OCI-M2 (cell line): ENCODE measurements around the gene ZFYVE28.

Experiments used
- DNase-seq: peaks from one replicate; lab custom pipeline; 2025; ENCODE audit not compliant: unreplicated experiment; lab: John Stamatoyannopoulos, UW

ZFYVE28 gene

DNA sequence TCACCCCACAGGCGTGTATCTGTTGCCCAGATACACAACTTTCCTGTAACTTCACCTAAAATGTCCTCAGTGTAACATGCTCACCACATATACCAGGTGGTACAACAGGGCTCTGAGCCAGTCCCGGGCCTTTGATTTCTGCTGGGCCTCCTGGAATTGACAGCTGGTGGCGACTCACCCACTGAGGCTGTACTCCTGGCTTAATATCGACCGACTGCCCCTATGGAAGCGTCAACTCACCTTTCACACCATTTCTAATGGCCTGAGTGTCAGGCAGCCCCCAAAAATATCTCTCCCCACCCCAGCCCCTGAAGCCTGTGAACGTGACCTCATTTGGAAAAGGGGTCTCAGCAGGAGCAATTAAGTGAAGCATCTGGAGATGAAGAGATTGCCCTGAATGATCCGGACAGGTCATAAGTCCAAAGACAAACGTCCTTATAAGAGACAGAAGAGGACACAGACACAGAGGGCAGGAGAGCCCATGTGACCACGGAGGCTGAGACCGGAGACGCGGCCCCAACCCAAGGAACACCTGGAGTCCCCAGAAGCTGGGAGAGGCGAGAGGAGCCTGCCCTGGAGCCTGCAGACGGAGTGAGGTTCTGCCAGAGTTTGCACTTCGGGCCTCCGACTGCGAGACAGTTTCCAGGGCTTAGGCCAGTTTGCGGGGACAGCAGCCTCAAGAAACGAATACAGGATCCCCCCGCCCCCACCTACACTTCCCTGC is 144.0 kb downstream of the ZFYVE28 start:
- DNase-seq, result no peak

DNA sequence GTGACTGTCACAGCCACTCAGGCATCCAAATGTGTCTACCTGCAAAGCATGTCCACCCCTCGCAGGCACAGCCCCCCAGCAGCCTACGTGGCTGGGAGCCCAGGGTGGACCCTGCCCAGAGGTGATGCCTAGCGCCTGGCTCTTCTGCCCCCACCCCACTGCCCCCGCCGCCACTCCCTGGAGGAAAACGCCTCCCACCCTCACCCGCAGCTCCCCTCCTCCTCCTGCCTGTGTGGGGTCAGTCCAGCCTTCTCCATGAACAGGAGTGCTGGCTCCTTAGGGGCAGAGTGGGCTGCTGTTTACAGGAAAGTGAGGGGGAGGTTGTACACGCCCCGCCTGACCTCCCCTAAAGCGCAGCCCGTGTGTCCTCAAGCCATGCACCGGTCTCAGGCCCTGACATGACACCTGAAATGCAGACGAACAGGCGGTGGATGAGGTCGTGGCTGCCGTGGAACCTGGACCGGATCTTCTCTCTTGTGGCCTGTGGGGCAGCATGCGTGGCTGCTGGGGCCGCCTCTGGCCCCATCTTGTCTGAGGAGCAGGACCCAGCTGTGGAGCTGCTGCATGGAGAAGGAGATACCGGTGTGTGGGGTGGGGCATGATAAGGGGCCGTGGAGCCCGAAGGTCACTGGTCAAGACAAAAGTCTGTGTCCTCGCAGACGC is 144.7 kb downstream of the ZFYVE28 start:
- no peak for DNase-seq

DNA sequence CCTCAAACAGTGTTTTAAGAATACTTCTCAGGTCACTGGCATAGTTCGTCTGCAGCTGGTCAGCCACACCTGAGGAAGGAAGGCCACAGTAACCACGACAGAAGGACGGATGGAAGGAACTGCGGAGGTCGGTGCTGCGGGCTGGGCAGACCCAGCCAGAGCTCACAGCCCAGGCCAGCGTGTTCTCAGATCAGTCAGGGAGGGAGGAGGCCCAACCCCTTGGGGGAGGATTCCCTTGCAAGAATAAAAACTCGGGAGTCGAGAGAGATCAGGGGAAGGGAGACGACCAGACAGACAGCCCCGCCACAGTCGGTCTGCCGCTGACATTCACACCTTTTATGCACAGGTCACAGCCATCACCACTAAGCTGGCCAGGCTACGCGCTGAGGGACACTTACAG is 145.2 kb downstream of the ZFYVE28 start:
- no peak for DNase-seq

DNA sequence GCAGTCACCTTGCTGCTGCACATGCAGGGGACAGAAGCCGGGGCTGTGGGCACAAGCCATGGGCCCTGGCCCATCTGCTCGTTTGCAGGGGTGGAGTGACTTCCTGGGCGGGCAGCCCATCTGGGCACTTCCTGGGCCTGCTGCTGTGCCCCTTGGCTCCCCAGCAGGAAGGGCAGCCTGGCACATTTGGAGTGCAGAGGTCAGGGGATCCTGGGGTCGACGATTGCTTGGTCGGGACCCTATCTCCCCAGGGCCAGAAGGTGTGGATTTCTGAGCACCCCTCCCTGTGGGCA is 145.7 kb downstream of the ZFYVE28 start:
- DNase-seq, result no peak

DNA sequence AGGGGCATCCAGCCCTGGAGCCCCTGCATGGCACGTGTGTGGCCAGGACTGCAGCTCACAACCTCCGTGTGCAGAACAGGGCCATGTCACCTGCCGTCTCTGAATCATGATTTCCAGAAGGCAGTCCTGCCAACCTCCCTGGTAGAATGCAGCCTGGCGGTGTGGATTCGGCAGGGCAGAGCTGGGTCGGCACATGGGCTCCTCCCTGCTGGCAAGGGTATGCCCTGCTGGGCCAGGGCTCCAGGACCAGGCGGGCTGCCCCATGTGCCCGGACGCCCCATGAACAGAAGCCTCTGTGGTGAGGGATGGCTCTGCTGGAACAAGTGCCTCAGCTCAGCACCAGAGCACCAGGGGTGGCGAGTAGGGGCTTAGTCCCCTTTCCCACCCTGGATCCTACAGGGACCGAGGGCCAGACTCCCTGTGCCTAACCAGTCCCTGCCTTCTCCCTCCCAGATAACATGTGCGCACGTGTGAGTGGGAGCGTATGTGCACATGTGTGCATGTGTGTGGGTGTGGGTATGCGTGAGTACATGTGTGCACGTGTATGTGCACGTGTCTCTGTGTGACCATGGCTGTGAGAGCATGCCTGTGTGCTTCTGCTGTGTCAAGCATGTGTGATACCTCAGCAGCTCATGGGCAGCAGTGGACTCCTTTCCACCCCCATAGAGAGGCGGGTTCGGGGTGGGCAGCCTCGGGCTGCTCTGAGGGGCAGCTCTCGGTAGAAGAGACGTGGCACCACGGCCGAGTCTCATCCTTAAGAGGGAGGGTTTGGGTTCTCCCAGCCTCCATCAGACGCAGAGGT is 146.2 kb downstream of the ZFYVE28 start:
- DNase-seq, result no peak

DNA sequence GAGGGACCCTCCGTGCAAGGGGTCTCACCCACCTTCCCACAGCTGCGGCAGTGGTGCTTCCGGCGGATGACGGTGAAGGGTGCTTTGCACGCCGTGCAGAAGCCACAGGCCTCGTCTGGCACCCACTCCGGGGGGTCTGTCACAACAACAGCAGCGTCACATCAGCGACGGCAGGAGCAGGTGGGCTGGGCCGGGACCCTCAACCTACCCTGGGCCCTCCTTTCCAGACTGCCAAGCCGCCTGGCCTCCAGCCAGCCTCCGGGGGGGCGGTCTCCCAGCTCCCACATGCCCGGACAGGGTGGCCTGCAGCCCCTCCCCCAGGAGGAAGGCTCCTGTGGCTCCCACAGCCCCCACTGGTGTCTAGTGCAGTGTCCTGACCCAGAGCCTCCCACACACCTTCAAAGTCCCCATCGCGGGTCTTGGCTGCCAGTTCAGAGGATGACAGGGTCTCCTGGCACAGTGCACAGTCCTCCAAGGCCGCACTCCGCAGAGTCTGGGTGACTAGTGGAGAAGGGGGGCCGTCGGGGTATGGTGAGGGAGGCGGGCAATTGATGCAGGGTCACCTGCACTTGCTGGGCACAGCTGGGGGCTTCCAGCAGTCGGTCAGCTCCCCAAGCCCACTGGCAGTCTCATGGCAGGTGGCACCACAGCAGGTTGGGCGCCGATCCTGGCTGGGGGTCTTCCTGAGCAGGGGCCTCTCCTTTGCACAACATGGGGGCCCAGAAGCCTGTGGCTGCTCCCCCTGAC is 147.0 kb downstream of the ZFYVE28 start:
- no peak for DNase-seq

DNA sequence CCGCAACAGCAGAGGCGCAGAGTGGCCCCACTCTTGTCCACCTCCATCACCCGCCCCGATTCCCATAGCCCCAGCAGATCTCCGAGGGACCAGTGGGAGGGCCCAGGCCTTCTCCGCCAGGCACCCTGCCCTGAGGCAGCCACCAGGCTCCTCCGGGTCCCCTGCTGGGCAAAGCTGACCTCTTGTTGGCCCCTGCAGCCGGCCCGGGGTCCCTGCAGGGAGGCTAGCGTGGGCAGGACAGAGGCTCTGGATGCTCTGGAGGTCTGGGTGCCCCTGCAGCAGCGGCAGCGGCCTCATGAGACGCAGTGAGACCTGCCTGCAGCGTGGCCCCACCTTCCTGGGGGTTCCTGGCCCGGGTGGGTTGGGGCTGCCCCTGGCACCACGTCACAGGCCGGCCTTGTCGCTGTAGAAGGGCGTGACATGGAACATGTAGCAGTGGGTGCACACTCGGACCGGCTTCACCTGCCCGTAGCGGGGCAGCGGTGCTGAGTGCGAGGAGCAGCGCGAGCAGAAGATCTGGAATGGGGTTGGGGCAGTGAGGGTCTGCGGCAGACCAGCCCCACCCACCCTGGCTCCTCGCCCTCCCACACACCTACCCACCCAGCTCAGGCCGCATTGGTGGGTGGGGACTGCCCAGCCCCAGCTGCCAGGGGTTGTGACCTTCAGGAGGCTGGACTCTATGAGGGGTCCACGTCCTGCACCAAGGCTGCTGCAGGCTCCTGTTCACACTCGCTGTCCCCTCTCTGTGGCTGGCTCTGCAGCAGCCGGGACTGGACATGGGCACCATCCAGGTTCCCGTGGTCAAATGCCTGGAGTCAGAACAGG is 147.9 kb downstream of the ZFYVE28 start:
- no peak for DNase-seq

DNA sequence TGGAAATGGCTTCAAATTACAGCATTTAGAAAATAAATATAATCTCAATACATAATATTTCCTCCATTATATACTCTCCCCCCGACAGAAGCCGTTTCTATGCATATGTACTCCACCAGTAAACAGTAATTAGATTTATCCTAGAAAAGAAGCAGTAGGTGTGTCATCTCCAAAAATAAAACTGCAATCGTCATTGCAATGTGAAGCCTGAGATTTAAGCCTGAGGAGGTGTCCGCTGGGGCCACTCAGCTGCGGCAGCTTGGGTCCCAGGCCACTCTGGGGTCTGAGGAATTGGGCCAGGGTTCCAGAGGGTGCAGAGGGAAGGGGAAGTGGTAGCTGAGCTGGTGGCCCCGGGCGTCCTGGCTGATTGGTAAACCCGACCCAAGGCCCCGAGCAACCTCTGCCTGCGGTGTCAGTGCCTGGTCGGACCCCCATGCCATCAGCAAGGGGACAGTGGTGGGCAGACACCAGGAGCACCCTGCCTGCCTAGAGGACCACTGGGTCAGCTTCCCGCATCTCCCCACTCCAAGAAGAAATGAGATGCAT is 148.8 kb downstream of the ZFYVE28 start:
- no peak for DNase-seq

DNA sequence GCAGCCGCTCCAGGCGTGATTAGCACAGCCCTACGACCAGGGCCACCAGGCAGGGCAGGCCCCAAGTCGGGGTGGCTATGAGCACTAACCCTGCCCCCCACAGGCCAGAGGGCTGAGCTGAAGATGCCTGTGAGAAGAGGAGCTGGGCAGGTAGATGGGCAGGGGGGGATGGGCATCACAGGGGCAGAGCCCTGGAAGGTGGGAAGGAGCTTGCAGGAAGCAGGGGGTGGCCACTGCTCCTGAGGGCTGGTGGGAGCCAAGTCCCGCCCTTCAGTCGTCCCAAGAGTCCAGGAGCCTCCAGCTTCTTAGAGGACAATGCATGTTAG is 149.3 kb downstream of the ZFYVE28 start:
- DNase-seq, result no peak

DNA sequence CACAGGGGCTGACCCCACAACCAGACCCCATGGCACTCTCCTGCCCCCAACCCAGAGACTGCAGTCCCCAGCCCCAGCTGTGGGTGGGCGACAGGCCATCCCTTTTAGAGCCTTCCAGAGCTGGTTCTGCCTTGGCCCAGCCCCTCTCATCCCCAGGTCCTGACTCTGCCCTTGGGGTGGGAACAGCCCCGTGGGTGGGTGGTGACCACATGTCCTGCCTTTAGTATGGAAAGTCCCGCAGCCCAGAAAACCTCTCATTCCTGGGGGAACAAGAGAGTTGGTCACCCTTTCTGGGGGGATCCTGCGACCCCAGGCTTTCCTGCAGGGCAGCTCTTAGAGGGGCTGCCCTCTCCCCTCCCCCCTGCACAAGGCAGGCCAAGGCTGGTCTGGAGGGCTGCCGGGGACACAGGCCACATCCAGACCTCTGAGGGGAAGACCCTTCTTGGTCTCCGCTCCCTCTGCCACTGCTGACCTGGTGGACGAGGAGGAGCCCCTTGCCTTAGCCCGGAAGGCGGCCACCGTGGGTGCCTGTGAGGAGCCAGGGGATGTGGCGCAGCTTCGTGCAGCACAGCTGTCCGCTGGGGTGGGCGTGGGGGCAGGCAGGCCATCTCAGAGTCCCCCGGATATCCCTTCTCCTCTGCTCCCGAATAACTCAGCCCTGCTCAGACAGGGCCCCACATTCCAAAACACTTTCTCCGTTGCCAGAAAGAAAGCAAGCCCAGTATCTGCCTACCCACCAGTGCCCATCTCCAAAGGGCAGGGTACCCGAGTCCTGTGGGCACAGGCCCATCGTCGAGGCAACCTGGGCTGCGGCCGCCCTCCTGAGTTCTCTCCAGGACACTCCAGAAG is 149.9 kb downstream of the ZFYVE28 start:
- no peak for DNase-seq

DNA sequence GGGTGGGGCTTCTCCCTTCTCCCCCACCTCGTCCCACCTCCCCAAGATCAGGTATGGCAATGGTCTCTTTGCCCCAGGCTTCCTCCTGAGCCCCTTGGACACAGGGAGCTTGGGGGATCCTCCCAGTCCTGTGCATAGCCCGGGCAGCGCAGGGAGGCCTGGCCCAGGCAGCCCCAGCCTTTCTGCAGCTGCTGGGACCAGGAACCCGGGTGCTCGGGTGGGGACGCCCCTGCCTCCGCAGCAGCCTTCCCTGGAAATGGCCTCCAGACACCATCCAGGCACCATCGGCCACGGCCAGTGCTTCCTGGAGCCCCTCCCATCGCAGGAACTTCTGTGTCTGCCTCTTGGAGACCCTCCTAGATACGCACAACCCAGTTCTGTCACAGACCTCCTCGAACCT is 150.6 kb downstream of the ZFYVE28 start:
- no peak for DNase-seq

DNA sequence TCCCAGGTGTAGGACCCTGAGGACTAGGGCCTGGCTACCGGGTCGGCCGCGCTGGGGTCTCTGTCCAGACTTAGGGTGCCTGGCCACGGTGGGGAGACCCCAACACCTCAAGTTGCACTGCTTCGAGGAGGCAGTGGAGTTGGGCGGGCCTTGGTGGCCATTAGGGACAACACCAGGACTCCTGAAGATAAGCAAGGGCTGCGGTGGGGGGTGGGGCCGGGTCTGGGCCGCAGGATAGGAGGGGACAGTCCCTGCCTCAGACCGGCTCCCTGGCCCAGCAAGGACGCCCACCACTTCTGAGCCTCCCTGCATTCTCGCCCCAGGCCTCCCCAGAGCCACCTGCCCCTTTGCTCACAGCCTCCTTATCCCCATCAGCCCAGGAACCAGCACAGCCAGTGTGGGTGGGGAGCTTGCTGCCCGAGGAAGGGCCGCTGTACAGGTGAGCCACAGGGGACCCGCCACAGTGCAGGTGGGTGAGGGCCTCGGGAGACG is 151.1 kb downstream of the ZFYVE28 start:
- DNase-seq, result no peak

DNA sequence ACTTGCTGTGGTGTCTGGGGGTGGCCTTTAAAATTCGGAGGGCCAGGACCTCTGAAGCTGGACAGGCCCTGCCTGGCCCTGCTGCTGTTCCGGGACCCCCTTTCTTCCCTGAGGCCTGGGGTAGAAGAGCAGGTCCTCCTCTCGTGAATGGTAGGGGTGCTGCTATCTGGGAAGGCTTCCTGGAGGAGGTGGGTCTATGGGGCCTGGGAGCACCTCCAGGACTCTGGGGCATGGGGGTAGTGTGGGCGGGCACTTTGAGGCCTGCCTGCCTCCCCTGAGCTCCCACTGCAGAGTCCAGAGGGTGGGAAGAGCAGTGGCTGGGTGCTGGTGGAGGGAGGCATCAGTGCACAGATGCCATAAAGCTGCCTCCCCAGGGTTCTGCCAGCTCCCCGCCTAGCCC is 151.6 kb downstream of the ZFYVE28 start:
- no peak for DNase-seq

DNA sequence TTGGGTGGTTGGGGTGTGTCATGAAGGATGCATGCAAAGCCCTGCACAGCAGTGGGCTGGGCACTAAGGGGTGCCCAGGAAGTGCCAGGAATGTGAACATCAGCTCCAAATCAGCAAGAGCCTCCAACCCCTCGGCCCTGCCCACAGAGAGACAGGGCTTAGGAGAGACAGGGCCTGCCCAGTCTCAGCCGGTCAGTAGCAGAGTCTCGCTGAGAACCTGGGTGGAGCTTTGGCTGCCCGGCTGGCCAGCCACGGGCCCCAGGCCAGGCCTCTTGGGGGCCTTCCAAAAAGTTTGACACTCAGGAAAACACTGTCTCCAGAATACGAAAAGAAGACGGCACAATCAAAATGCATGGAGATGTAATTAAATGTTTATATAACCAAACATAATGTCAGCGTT is 152.3 kb downstream of the ZFYVE28 start:
- DNase-seq, result no peak

DNA sequence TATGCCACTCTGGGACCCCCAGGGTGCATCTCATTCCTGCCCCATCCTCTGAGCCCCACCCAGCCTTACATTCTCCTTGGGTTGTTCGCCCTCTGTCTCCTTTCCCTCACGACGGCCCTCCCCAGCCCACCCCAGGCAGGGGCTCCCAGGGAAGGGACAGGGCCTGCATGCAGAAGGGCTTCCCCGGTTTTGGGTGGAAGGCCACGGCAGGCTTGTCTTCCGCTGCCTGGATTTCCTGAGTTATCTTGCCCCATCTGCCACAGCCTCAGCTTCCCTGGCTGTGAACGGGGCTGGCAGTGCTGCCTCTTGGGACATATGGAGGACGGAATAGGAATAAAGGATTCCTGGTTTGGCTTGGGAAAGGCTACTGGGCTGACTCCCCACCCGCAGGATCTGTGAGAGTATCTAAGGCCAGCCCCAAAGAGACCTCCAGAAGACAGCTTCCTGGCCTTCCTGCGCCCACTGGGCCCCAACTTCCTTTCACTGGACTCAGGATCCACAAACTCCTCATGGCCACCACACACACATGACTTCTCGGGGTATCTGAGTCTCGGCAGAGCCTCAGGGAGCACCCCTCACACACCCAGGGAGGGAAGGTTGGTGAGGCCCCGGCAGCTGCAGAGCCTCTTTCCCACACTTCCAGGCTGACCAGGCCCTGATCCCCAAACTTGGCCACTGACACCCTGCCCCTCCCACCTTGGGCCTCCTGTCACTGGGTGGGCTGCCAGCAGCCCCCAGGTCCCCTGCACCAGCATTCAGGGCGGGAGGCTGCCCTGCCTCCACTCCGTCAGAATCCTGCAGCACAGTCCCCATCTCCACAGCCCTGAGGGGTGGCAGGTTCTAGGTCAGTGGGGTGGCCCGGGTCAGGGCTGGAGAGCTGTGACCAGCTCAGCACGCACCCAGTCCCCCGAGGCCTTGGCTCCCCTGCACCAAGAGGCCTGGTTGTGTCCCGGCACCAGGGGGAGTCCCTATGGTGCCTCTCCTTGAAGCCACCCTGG is 153.0 kb downstream of the ZFYVE28 start:
- no peak for DNase-seq

DNA sequence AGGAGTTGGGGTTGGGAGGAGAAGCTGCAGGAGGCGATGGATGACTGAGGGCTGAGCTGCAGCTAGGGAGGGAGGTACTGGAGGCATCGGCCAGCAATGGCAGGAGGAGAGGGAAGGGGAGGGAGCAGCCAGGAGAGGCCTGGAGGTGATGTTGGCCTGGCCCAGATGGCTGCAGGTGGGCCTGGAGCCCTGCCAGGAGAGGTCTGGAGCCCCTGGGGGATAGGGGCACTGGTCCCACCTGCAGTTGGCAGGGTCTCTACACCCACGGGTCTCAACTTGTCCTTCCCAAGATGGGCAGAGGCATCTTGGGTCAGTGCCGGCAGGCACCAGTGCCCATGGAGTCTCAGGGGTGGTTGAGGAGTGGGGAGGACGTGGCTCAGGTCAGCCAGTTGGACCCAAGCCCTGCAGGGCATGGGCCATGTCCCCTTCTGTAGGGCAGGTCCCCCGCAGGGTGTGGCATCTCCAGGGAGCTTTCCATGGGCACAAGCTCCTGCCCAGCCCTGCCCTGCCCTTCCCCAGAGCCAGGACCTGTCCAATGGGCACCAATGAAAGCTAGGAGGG is 153.9 kb downstream of the ZFYVE28 start:
- no peak for DNase-seq

DNA sequence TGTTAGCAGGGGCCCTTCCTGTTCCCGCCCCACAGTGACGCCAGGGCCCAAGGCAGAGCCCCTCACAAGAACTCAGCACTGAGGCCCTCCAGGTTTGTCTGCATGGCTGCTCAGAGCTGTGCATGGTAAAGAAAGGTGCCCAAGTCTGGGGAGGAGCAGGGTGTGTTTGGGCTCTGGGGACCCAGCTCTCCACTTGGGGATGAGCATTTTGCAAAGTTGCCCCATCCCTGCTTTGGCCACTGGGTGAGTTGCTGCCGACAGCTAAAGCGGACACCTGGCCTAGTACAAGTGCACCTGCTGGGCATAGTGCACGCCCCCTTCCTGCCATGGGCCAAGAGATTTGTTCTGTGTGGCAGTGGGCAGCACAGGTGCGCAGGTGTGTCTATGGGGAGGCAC is 154.5 kb downstream of the ZFYVE28 start:
- DNase-seq, result no peak

DNA sequence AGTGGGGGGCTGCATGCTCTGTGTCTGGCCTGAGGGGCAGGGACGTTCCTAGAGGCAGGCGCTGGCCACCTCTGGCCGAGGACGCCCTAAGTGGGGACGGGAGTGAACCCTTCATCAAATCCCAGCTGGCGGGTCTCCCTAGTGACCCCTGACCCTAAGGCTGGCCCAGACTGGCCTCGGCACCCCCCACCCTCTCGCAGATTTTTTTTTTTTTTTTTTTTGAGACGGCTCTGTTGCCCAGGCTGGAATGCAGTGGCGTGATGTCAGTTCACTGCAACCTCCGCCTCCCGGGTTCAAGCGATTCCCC is 155.5 kb downstream of the ZFYVE28 start:
- DNase-seq, result no peak
